HG02852 (cell line): ENCODE data around the gene WTIP.
"Not testable (repeated sequence)": the region's sequence is repeated elsewhere in the genome, so short reads cannot be mapped to it uniquely, and the experiment has no call there.

Experiments
- ATAC-seq: cut with Tn5 transposase; IDR thresholded peaks from one replicate; pipeline ENCODE4 v1.9.1; 2021; ENCODE audit warnings: mild to moderate bottlenecking, moderate library complexity; ENCODE audit not compliant: unreplicated experiment

WTIP gene

DNA sequence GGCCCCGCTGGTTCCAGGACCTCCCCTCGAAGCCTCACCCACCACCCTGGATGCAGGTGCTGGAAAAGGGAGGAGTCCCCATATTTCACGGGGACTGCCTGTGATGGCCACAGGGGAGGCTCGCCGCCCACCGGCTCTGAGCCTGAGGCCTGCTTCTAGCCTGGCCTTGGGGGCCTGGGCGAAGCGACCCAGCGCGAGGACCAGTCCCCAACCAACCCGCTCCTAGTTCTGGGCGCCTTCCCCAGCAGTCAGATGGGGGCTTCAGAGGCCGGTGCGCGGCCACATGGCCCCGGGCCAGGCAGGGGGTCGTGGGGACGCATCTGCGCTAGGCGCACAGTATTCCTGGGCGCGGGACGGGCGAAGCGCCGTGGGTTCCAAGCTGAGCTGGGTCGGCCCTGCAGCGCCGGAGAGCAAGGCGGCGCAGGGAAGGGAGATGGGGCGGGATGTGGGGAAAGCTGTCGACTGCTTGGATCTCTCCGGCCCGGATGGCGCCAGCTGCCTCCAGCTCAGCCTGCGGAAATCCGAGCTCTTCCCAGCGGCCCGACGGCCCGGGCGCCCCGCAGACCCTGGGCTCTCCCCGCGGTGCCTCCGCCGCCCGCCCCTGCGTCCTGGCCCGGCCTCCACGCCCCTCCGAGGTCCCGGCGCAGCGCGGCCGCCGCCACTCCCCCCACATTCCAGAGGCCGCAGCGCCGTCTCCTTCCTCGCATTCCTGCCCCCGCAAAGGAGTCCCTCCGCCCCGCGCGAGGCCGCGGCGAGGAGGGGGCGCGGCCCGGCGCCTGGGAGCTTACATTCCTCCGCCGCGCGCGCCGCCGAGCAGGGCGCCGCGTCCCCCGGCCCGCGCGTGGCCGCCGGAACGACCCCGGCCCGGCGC is at the start of gene WTIP:
Gene WTIP (plus strand): TSS at position 788 of the 871 bp plus-strand sequence. CDS start 217 bp downstream, outside the sequence.
- no peak for ATAC-seq

DNA sequence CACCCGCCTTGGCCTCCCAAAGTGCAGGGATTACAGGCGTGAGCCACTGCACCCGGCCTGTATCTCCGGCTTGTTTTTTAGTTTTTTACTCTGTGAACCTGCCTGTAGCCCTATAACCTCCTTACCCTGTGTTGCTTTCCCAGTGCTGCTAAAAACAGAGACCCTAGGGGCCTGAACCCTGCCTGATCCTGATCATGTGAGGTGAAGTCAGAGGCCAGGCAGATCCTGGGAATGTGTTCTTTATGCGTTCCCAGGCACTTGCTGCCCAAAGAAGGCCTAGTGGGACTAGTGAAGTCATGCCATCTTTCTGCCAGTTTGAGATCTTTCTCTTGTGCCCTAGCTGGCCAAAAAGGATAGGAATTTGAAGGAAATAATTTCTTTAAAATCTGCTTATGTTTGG is 48.8 kb upstream of the WTIP start:
- ATAC-seq = no peak

GRCh38 chr19:34436716-34437115 is 44.8 kb upstream of the WTIP start:
- no peak for ATAC-seq

DNA sequence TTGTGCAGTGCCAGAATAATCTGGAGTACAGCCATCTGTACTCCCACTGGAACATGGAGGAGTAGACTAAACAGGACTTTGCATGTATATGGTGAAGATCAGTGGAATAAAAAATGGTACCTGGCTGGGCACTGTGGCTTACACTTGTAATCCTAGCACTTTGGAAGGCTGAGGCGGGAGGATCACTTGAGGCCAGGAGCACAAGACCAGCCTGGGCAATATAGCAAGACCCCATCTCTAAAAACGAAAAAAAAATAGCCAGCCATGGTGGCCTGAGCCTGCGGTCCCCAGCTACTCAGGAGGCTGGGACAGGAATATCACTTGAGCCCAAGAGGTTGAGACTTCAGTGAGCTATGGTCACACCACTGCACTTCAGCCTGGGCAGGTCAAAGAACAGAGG is 33.4 kb upstream of the WTIP start:
- no peak for ATAC-seq

DNA sequence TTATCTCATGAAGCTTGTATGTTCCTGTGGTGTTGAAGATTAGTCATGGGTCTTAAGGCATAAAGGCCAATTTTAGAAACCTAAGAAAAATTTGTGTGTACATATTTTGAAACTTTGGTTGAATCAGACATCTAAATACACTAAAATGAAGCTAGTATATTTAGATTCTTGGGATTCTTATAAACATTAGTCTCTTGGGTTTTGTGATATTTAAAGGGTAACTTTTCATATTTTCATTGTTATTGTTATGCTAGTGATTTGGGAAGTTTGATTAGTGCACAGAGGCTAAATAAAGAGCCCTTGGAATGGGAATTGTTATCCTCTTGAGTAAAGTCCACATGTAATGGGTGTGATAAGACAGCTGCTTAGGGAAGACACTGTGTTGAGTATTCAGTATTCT is 28.8 kb upstream of the WTIP start:
- ATAC-seq = no peak

- no peak for ATAC-seq
Measured at GRCh38 chr19:34454091-34454490, 27.5 kb upstream of the WTIP start.

GRCh38 chr19:34454685-34455084 is 26.9 kb upstream of the WTIP start:
- ATAC-seq = no peak

DNA sequence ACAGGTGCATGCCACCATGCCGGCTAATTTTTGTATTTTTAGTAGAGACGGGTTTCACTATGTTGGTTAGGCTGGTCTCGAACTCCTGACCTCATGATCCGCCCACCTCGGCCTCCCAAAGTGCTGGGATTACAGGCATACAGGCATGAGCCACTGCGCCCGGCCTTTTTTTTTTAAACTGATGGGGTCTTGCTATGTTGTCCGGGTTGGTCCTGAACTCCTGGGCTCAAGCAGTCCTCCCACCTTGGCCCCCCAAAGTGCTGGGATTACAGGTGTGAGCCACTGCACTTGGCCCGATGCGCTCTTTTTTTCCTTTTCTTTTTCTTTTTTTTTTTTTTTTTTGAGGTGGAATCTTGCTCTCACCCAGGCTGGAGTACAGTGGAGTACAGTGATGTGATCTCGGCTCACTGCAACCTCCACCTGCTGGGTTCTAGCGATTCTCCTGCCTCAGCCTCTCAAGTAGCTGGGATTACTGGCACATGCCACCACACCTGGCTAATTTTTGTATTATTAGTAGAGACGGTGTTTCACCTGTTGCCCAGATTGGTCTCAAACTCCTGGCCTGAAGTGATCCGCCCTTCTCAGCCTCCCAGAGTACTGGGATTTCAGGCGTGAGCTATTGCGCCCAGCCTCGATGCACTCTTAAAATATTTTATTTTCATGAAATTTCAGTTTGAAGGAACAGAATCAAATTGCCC is 25.6 kb upstream of the WTIP start:
- ATAC-seq = not testable (repeated sequence)

DNA sequence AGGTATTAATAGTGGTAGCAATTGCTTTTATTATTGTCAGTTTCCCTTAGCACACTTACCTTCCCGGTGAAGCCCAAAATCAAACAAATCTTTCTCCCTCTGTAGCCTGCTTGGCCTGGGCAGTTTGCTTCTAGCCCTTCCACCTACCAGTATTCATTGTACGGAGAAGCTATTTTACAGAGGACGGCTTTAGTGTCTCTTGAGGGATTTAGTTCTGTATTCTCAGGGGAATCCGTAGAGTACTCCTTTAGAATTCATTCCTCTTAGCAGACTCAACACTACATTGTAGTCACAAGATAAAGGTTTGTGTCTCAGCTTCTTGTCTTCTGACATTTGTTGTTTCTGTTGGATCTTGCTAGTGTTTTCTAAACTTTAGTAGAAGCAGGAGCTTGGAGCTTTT is 24.1 kb upstream of the WTIP start:
- ATAC-seq = no peak

DNA sequence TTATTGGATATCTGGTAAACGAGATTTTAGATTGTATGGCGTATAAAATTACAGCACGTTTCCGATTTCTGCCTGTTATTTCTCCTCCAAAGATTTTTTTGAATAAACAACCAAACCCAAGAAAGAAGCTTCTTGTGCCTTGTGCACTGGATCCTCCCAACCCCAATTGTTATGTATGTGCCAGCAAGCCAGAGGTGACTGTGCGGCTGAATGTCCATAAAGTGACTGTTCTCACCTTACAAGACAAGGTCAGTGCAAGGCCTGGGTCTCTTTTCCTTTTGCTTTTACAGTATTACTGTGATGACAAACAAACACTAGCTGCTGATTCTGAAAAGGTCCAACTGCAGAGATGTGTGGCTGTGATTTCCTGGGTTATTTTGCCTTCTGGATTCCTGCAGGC is 22.9 kb upstream of the WTIP start:
- no peak for ATAC-seq

GRCh38 chr19:34459614-34460013 is 21.9 kb upstream of the WTIP start:
- ATAC-seq = no peak

- no peak for ATAC-seq
Measured at GRCh38 chr19:34461375-34462100, 20.0 kb upstream of the WTIP start.

DNA sequence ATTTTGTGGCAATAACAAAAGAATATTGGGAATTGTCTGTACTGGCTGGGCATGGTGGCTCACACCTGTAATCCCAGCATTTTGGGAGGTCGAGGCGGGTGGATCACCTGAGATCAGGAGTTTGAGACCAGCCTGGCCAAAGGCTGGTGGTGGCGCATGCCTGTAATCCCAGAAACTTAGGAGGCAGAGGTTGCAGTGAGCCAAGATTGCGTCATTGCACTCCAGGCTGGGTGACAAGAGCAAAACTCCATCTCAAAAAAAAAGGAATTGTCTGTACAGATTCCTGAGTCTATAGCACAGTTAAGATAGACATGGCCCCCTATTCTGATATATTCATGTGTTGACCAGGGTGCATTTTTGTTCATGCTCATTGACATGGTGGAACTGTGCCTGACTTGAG is 16.8 kb upstream of the WTIP start:
- not testable (repeated sequence) for ATAC-seq

GRCh38 chr19:34468409-34468808 is 13.1 kb upstream of the WTIP start:
- no peak for ATAC-seq

- not testable (repeated sequence) for ATAC-seq
Measured at GRCh38 chr19:34469026-34469425, 12.5 kb upstream of the WTIP start.

GRCh38 chr19:34471906-34472700 is 9.5 kb upstream of the WTIP start:
- no peak for ATAC-seq

DNA sequence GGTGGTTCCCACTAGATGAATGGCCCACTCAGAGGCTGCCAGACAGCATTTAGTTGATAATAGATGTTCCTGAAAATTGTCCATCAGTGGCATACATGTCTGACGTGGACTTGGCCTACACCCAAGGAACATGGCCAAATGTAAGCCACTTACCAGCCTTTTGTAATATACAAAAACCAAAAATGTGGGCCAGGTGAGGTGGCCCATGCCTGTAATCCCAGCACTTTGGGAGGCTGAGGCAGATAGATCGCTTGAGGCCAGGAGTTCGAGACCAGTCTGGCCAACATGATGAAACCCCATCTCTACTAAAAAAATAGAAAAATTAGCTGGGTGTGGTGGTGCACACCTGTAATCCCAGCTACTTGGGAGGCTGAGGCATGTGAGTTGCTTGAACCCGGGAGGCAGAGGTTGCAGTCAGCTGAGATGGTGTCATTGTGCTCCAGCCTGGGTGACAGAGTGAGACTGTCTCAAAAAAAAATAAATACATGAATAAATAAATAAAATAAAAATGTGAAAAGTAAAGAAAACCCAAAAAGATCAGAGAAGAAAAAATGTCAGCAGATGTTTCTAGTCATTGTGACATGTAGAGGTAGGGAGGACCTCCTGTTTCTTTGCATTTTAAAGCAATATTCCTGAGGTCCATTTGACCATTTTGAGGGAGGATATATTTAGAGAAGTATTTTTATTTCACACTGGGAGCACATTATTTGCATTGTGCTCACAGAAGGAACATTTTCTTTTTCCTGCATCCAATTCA is 7.1 kb upstream of the WTIP start:
- ATAC-seq = no peak

- no peak for ATAC-seq
Measured at GRCh38 chr19:34475026-34475974, 6.3 kb upstream of the WTIP start.
